ENCODE results near the gene DLAT. TPM values are rescaled to one million over a fixed set of nuclear protein-coding genes. Genes with fewer than 3 reads are reported as not detected.
"Not testable (repeated sequence)": the region's sequence is repeated elsewhere in the genome, so short reads cannot be mapped to it uniquely, and the experiment has no call there.

Gene DLAT
- total and polyA plus RNA-seq, 2 experiments from 2014 or later = 31.8 to 66.5 TPM

- peaks cover 28% of the 10 kb centered on the region for H3K36me3 ChIP-seq (ENCODE audit: insufficient read depth)
- peaks cover 37% of the 10 kb centered on the region for H3K36me3 Mint-ChIP-seq (ENCODE audit: low read depth)
- not testable (repeated sequence) for H3K27me3 ChIP-seq (ENCODE audit: insufficient read depth); H3K27ac Mint-ChIP-seq; ATAC-seq; H3K27me3 Mint-ChIP-seq (ENCODE audit: insufficient read depth, low read depth, poor library complexity); H3K27ac ChIP-seq (ENCODE audit: low read depth); H3K4me1 ChIP-seq (ENCODE audit: insufficient read depth); H3K9me2 ChIP-seq (ENCODE audit: insufficient read depth); H3K79me2 ChIP-seq (replicated peaks; ENCODE audit: insufficient read depth); DNase-seq (ENCODE audit: low spot score); H3K4me3 ChIP-seq; H2AFZ ChIP-seq; H3K4me2 ChIP-seq; H3F3A ChIP-seq (replicated peaks; ENCODE audit: low read depth); H4K20me1 ChIP-seq (replicated peaks; ENCODE audit: insufficient read depth); H3K4me1 Mint-ChIP-seq; H3K9me3 Mint-ChIP-seq; H3K4me3 Mint-ChIP-seq
These were observed 70.1 kb downstream of the DLAT start for GRCh38 chr11:112095302-112095701.

- ATAC-seq (no peak), DNase-seq (ENCODE audit: low spot score) (no peak)
- Histone ChIP-seq H3K4me3 (no peak overlapping the region), H3K4me2 (no peak overlapping the region), H4K20me1 (replicated peaks; ENCODE audit: insufficient read depth) (no peaks in the 10 kb centered on the region; the same call in none of the 2 replicates), H3K36me3 (ENCODE audit: insufficient read depth) (peaks cover 22% of the 10 kb centered on the region), H3K27me3 (ENCODE audit: insufficient read depth) (no peaks in the 10 kb centered on the region), H3F3A (replicated peaks; ENCODE audit: low read depth) (no peaks in the 10 kb centered on the region), H2AFZ (no peak overlapping the region), H3K4me1 (ENCODE audit: insufficient read depth) (no peaks in the 10 kb centered on the region), H3K27ac (ENCODE audit: low read depth) (no peak overlapping the region), H3K79me2 (replicated peaks; ENCODE audit: insufficient read depth) (no peaks in the 10 kb centered on the region), H3K9me2 (ENCODE audit: insufficient read depth) (no peaks in the 10 kb centered on the region)
- H3K27me3 Mint-ChIP-seq (ENCODE audit: insufficient read depth, low read depth, poor library complexity) = peaks cover 2% of the 10 kb centered on the region
- no peaks in the 10 kb centered on the region; the same call in 2 of the 3 replicates for H3K9me3 Mint-ChIP-seq
- peaks cover 29% of the 10 kb centered on the region for H3K36me3 Mint-ChIP-seq (ENCODE audit: low read depth)
- H3K4me1 Mint-ChIP-seq = no peaks in the 10 kb centered on the region
- no peak overlapping the region for H3K27ac Mint-ChIP-seq
- H3K4me3 Mint-ChIP-seq = no peak overlapping the region
- TF ChIP-seq NANOG (IDR thresholded peaks at IDR 0.05; ENCODE audit: borderline replicate concordance) (no peak), EZH2 (IDR thresholded peaks at IDR 0.05; ENCODE audit: low read depth, unreplicated experiment) (no peak), ZNF114 (CRISPR knock-in tag; IDR thresholded peaks at IDR 0.05) (no peak), CTCF (conservative IDR thresholded peaks at IDR 0.05; ENCODE audit: low read depth in 2 of 2) (no peak), JUNB (IDR thresholded peaks at IDR 0.05; ENCODE audit: unreplicated experiment) (no peak), ZNF462 (CRISPR knock-in tag; IDR thresholded peaks at IDR 0.05) (no peak), CREB1 (CRISPR knock-in tag; IDR thresholded peaks at IDR 0.05; ENCODE audit: low read depth) (no peak), REST (IDR thresholded peaks at IDR 0.05; ENCODE audit: unreplicated experiment) (no peak), ZNF331 (CRISPR knock-in tag; IDR thresholded peaks at IDR 0.05; ENCODE audit: low read depth) (no peak), POLR2AphosphoS5 (IDR thresholded peaks at IDR 0.05; ENCODE audit: low read depth) (no peak), STAT1 (IDR thresholded peaks at IDR 0.05; ENCODE audit: unreplicated experiment) (no peak)
These were observed 71.0 kb downstream of the DLAT start for GRCh38 chr11:112096194-112096593.
